Activated CD8-positive, alpha-beta T cell treated with anti-CD3 and anti-CD28 coated beads for 36 hours (primary cell): Measurements from ENCODE around the gene MAPK8IP1. TPM values are rescaled to one million over a fixed set of nuclear protein-coding genes. Genes with fewer than 3 reads are reported as not detected.

Source experiments
- ATAC-seq: fragments of 200-7000 bp; cut with Tn5 transposase; one replicate; pipeline ENCODE4 v1.10.0; 2021; ENCODE audit warnings: mild to moderate bottlenecking, moderate library complexity
- CTCF ChIA-PET: fragments of 350-600 bp; sonication (Branson Sonifier 250); formaldehyde crosslinking; loops from one replicate; lab custom pipeline; 2021; ENCODE audit warnings: antibody characterized with exemption; lab: Charles Lee
- POLR2A ChIA-PET: fragments of 350-600 bp; sonication (Branson Sonifier 250); formaldehyde crosslinking; loops from one replicate; lab custom pipeline; 2021; ENCODE audit warnings: antibody characterized with exemption; lab: Charles Lee
- DNase-seq: peaks from one replicate; pipeline ENCODE4 v3.0.0-alpha.2; 2020
- H3K27ac Mint-ChIP-seq: one replicate; pipeline ENCODE4 v1.8.0; 2021; ENCODE audit warnings: mild to moderate bottlenecking, mixed read lengths
- H3K27me3 Mint-ChIP-seq: one replicate; pipeline ENCODE4 v1.8.0; 2021; ENCODE audit warnings: mixed read lengths
- H3K36me3 Mint-ChIP-seq: one replicate; pipeline ENCODE4 v1.8.0; 2021; ENCODE audit warnings: low read depth, mixed read lengths
- H3K4me1 Mint-ChIP-seq: one replicate; pipeline ENCODE4 v1.8.0; 2021; ENCODE audit warnings: low read depth, mixed read lengths
- H3K4me3 Mint-ChIP-seq: one replicate; pipeline ENCODE4 v1.8.0; 2021; ENCODE audit warnings: mild to moderate bottlenecking, moderate library complexity, mixed read lengths
- H3K9me3 Mint-ChIP-seq: one replicate; pipeline ENCODE4 v1.8.0; 2021; ENCODE audit warnings: mixed read lengths
- CTCF ChIP-seq: fragments of 200-600 bp; IDR thresholded peaks from one replicate; pipeline ENCODE4 v1.8.0; 2022; ENCODE audit warnings: antibody characterized with exemption, mild to moderate bottlenecking
- intact Hi-C: fragments of 100-400 bp; cut with micrococcal nuclease; formaldehyde crosslinking; loops from one replicate; pipeline ENCODE4 v1.10.0; 2022
- total RNA-seq, 2 experiments: library from RNA; stranded (reverse); gene quantifications; one replicate each; pipeline ENCODE4 v1.2.3, GENCODE V29; 2021

The MAPK8IP1 gene
- total RNA-seq, 2 experiments from 2014 or later, result 1.4 to 1.8 TPM

GRCh38 chr11:45906096-45906682 lies 20.7 kb downstream of the MAPK8IP1 start:
- peaks cover 3% of the 10 kb centered on the region for H3K36me3 Mint-ChIP-seq
- H3K27me3 Mint-ChIP-seq, result no peaks in the 10 kb centered on the region
- DNase-seq (no peak), ATAC-seq (peak; percentile 43)
- no peak for TF ChIP-seq CTCF
- H3K4me1 Mint-ChIP-seq, result peaks cover 6% of the 10 kb centered on the region
- POLR2A ChIA-PET, result no interaction called here
- no peaks in the 10 kb centered on the region for H3K9me3 Mint-ChIP-seq
- no peak overlapping the region for H3K27ac Mint-ChIP-seq
- H3K4me3 Mint-ChIP-seq, result no peak overlapping the region
- CTCF ChIA-PET, result no interaction called here
- intact Hi-C loops, result no loop called here

- no peak within 1 kb of the TSS for H3K4me3 Mint-ChIP-seq
Measured at GRCh38 chr11:45906965-45907611, 21.6 kb downstream of the MAPK8IP1 start, which contains the start of gene FREY1. FREY1 (minus strand) TSS chr11:45907271; CDS start chr11:45907245, 26 bp downstream.

GRCh38 chr11:45907911-45908370 lies 22.5 kb downstream of the MAPK8IP1 start:
- no peak overlapping the region for H3K4me3 Mint-ChIP-seq
- H3K4me1 Mint-ChIP-seq, result peaks cover 6% of the 10 kb centered on the region
- H3K36me3 Mint-ChIP-seq, result peaks cover 4% of the 10 kb centered on the region
- H3K9me3 Mint-ChIP-seq, result no peaks in the 10 kb centered on the region
- no peaks in the 10 kb centered on the region for H3K27me3 Mint-ChIP-seq
- ATAC-seq (no peak), DNase-seq (no peak)
- CTCF ChIA-PET, result no interaction called here
- intact Hi-C loops, result no loop called here
- POLR2A ChIA-PET, result interaction anchor here (1.3 kb wide), 1 partner anchor 10 kb away, joined by 3 read pairs; the partner anchor contains the start of gene PEX16
- TF ChIP-seq CTCF, result no peak
- H3K27ac Mint-ChIP-seq, result no peak overlapping the region

More at GRCh38 chr11:45906965-45907611, 21.6 kb downstream of the MAPK8IP1 start, which contains the start of gene FREY1:
- peaks cover 6% of the 10 kb centered on the region for H3K4me1 Mint-ChIP-seq
- CTCF ChIA-PET, result no interaction called here
- no peak for TF ChIP-seq CTCF
- no peak within 1 kb of the TSS for H3K27ac Mint-ChIP-seq
- POLR2A ChIA-PET, result no interaction called here
- H3K27me3 Mint-ChIP-seq, result no peaks in the 10 kb centered on the region
- no peak for ATAC-seq
- H3K9me3 Mint-ChIP-seq, result no peaks in the 10 kb centered on the region
- H3K36me3 Mint-ChIP-seq, result peaks cover 4% of the 10 kb centered on the region
- DNase-seq, result no peak
- intact Hi-C loops, result no loop called here

- Mint-ChIP-seq H3K27ac (no peak overlapping the region), H3K9me3 (no peaks in the 10 kb centered on the region), H3K27me3 (no peaks in the 10 kb centered on the region), H3K4me3 (no peak overlapping the region), H3K36me3 (peaks cover 4% of the 10 kb centered on the region), H3K4me1 (peaks cover 6% of the 10 kb centered on the region)
- ATAC-seq (no peak), DNase-seq (no peak)
- ChIA-PET CTCF (no interaction called here), POLR2A (no interaction called here)
- no peak for TF ChIP-seq CTCF
- intact Hi-C loops, result no loop called here
Measured at GRCh38 chr11:45909594-45910475, 24.4 kb downstream of the MAPK8IP1 start.
